HCT116 (cell line): Measurements from ENCODE around the gene ITGAE. TPM values are rescaled to one million over a fixed set of nuclear protein-coding genes. Genes with fewer than 3 reads are reported as not detected.

Experiments used
- ATAC-seq: fragments of 200-7000 bp; cut with Tn5 transposase; 2 replicates; pipeline ENCODE4 v1.9.1; 2020; ENCODE audit warnings: mild to moderate bottlenecking, moderate library complexity
- BruUV-seq: library from RNA; stranded (reverse); fragments of 400-500 nt; replicated peaks from 2 replicates; lab custom pipeline; 2021; lab: Mats Ljungman, UMichigan
- CTCF ChIA-PET: fragments of 300-600 bp; sonication (Branson Sonifier 250); formaldehyde crosslinking; loops from one replicate; lab custom pipeline; 2021; ENCODE audit warnings: antibody characterized with exemption; lab: Charles Lee
- POLR2A ChIA-PET: fragments of 300-600, 350-600 bp; sonication (Branson Sonifier 250); formaldehyde crosslinking; loops from one replicate; lab custom pipeline; 2021; ENCODE audit warnings: antibody characterized with exemption; lab: Charles Lee
- RAD21 ChIA-PET, 2 experiments: fragments of 300-600 bp; sonication (Branson Sonifier 250); formaldehyde crosslinking; loops; one replicate each; lab custom pipeline; 2023; ENCODE audit warnings: low total read pairs in 2 of 2; ENCODE audit not compliant: uncharacterized antibody in 2 of 2, unreplicated experiment in 2 of 2, low non-redundant PET in 1 of 2; lab: Charles Lee
- DNase-seq: peaks from one replicate; pipeline ENCODE4 v3.0.0-alpha.2; 2010; ENCODE audit warnings: low read depth, low spot score
- H2AFZ ChIP-seq: fragments of 200-600 bp; shearing (Covaris generic), sonication (generic); 2 replicates; pipeline ENCODE4 v1.6.1; 2017; ENCODE audit warnings: low read depth, mixed run types, mixed read lengths, antibody characterized with exemption, low read length; ENCODE audit not compliant: poor library complexity, severe bottlenecking
- H3K27ac ChIP-seq: 2 replicates; pipeline ENCODE4 v1.5.1; 2012; ENCODE audit warnings: low read depth, low read length
- H3K27me3 ChIP-seq: fragments of 200-600 bp; sonication (generic); 2 replicates; pipeline ENCODE4 v1.6.1; 2016; ENCODE audit warnings: mixed run types, low read length, mixed read lengths; ENCODE audit not compliant: insufficient read depth
- H3K36me3 ChIP-seq, 2 experiments: fragments of 200-500 bp in 1 of 2; fragments of 200-600 bp in 1 of 2; sonication (Bioruptor generic) in 1 of 2; sonication (generic) in 1 of 2; 2 replicates each; pipeline versions ENCODE4 v1.5.1 to v1.6.1; 2014 to 2016; ENCODE audit warnings: low read length in 2 of 2, inconsistent platforms in 1 of 2, mixed read lengths in 1 of 2, mixed run types in 1 of 2; ENCODE audit not compliant: insufficient read depth in 2 of 2, control insufficient read depth in 1 of 2
- H3K4me1 ChIP-seq, 2 experiments: fragments of 200-600 bp in 1 of 2; sonication (generic) in 1 of 2; 2 replicates each; pipeline versions ENCODE4 v1.5.1 to v1.6.1; 2012 to 2017; ENCODE audit warnings: low read length in 2 of 2, inconsistent platforms in 1 of 2, mild to moderate bottlenecking in 1 of 2, mixed read lengths in 1 of 2, mixed run types in 1 of 2, moderate library complexity in 1 of 2; ENCODE audit not compliant: insufficient read depth in 2 of 2, control insufficient read depth in 1 of 2
- H3K4me2 ChIP-seq: fragments of 200-600 bp; sonication (generic); 2 replicates; pipeline ENCODE4 v1.6.1; 2017; ENCODE audit warnings: mixed run types, low read length, mixed read lengths
- H3K4me3 ChIP-seq, 2 experiments: fragments of 200-600 bp in 1 of 2; sonication (generic) in 1 of 2; replicated peaks in 1 of 2; 2 replicates each; pipeline ENCODE4 v1.5.1; 2011 to 2016; ENCODE audit warnings: low read length in 2 of 2, control low read depth in 1 of 2, low read depth in 1 of 2, mild to moderate bottlenecking in 1 of 2, mixed read lengths in 1 of 2, mixed run types in 1 of 2
- H3K79me2 ChIP-seq: fragments of 200-600 bp; sonication (generic); 2 replicates; pipeline ENCODE4 v1.6.1; 2017; ENCODE audit warnings: mild to moderate bottlenecking, mixed run types, low read length, moderate library complexity, mixed read lengths; ENCODE audit not compliant: insufficient read depth
- H3K9ac ChIP-seq: fragments of 200-600 bp; sonication (generic); 2 replicates; pipeline ENCODE4 v1.6.1; 2016; ENCODE audit warnings: low read length, mixed read lengths
- H3K9me2 ChIP-seq: fragments of 200-600 bp; sonication (generic), shearing (Covaris generic); 2 replicates; pipeline ENCODE4 v1.6.1; 2017; ENCODE audit warnings: mixed run types, mild to moderate bottlenecking, moderate library complexity; ENCODE audit not compliant: insufficient read depth
- H3K9me3 ChIP-seq, 2 experiments: fragments of 200-500 bp in 1 of 2; fragments of 200-600 bp in 1 of 2; sonication (Bioruptor generic) in 1 of 2; sonication (generic) in 1 of 2; 2 replicates each; pipeline ENCODE4 v1.6.1; 2014 to 2017; ENCODE audit warnings: low read length in 2 of 2, mixed read lengths in 2 of 2, inconsistent platforms in 1 of 2, low read depth in 1 of 2, mild to moderate bottlenecking in 1 of 2, mixed run types in 1 of 2, moderate library complexity in 1 of 2; ENCODE audit not compliant: control insufficient read depth in 1 of 2, insufficient read depth in 1 of 2
- H4K20me1 ChIP-seq: fragments of 200-600 bp; sonication (generic), shearing (Covaris generic); 2 replicates; pipeline ENCODE4 v1.6.1; 2017; ENCODE audit warnings: mixed run types, mild to moderate bottlenecking, moderate library complexity; ENCODE audit not compliant: insufficient read depth
- CEBPB ChIP-seq: IDR thresholded peaks from 2 replicates; pipeline ENCODE4 v1.6.1; 2012; ENCODE audit warnings: low read depth
- CTCF ChIP-seq, 3 experiments: fragments of 200-600 bp in 1 of 3; sonication (generic) in 1 of 3; IDR thresholded peaks in 2 of 3; conservative IDR thresholded peaks in 1 of 3; 2 replicates each; pipeline ENCODE4 v1.5.1; 2012 to 2017; ENCODE audit warnings: low read depth in 2 of 3, low read length in 2 of 3, antibody characterized with exemption in 1 of 3, borderline replicate concordance in 1 of 3, control low read depth in 1 of 3, mild to moderate bottlenecking in 1 of 3, mixed read lengths in 1 of 3, mixed run types in 1 of 3, moderate library complexity in 1 of 3; ENCODE audit not compliant: insufficient read depth in 1 of 3
- RAD21 ChIP-seq: IDR thresholded peaks from 2 replicates; pipeline ENCODE4 v1.6.1; 2012; ENCODE audit warnings: low read depth, mild to moderate bottlenecking
- SRF ChIP-seq: IDR thresholded peaks from 2 replicates; pipeline ENCODE4 v1.6.1; 2012; ENCODE audit warnings: low read depth
- TCF7L2 ChIP-seq: IDR thresholded peaks from 2 replicates; pipeline ENCODE4 v1.7.0; 2011; ENCODE audit warnings: borderline replicate concordance, inconsistent platforms; ENCODE audit not compliant: insufficient read depth, insufficient read length; ENCODE audit errors: extremely low read depth
- ZBTB33 ChIP-seq: IDR thresholded peaks from 2 replicates; pipeline ENCODE4 v1.6.1; 2011; ENCODE audit warnings: mild to moderate bottlenecking, low read length, moderate library complexity; ENCODE audit not compliant: insufficient replicate concordance; ENCODE audit errors: extremely low read depth
- intact Hi-C: fragments of 100-400 bp; cut with micrococcal nuclease; formaldehyde crosslinking; loops from 2 replicates; pipeline ENCODE4 v1.10.0; 2022
- total RNA-seq: library from RNA; stranded (reverse); gene quantifications from one replicate; pipeline ENCODE4 v1.2.1, GENCODE V29; 2021; ENCODE audit not compliant: unreplicated experiment

ITGAE gene
- total RNA-seq, 1 experiment from 2014 or later = 19.9 TPM

GRCh38 chr17:3817851-3818605, 17.0 kb upstream of the ITGAE start:
- H3K36me3 ChIP-seq = peaks cover 35 to 43% of the 10 kb centered on the region in 2 experiments

DNA sequence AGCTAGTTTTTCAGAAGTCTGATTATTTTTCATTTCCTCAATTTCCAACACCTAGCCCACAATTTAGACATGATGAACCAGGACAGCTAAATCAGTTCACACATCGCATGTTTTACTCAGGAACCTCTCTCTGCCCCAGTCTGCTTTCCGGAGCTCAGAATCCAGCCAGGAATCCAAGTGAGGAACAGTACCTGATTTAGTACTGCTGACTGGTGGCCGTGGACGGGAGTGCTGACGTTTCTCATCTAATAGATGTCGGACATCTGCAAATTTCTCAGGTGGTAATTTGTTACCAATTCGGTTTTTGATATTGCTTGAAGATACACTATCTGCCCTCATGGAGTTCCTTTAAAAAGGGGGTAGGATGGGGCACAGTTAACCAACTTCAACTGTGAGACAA, 14.9 kb upstream of the ITGAE start:
- DNase-seq (no peak), ATAC-seq (no peak)
- H3K27ac ChIP-seq = no peak overlapping the region
- peaks cover 29 to 44% of the 10 kb centered on the region in 2 experiments for H3K36me3 ChIP-seq
- TF ChIP-seq TCF7L2 = no peak
- TF ChIP-seq CTCF (IDR thresholded peaks at IDR 0.05 in 2 of 3, conservative IDR thresholded peaks at IDR 0.05 in 1 of 3; ENCODE audit: borderline replicate concordance in 1 of 3, insufficient read depth in 1 of 3, low read depth in 2 of 3, low read length in 2 of 3) = peak in 2 of 3 experiments; percentile 11 to 34; a peak in 1 of 6 replicates
- no peak for TF ChIP-seq SRF
- TF ChIP-seq RAD21 = peak; percentile 22; the same call in 1 of the 2 replicates
- no peak overlapping the region for H3K9ac ChIP-seq
- ChIA-PET RAD21 (no interaction called here), CTCF (interaction anchor here (0.8 to 1.3 kb wide), 2 partner anchors 77 to 78 kb away, joined by 3 read pairs; no protein-coding TSS in a partner anchor), POLR2A (no interaction called here)
- H3K4me2 ChIP-seq = no peak overlapping the region
- H3K79me2 ChIP-seq = no peaks in the 10 kb centered on the region
- no peaks in the 10 kb centered on the region for H4K20me1 ChIP-seq
- H3K4me1 ChIP-seq = no peaks in the 10 kb centered on the region
- no TSS peak for BruUV-seq
- H3K27me3 ChIP-seq = no peaks in the 10 kb centered on the region
- H3K4me3 ChIP-seq = no peak overlapping the region
- H3K9me3 ChIP-seq = no peaks in the 10 kb centered on the region
- H3K9me2 ChIP-seq = no peaks in the 10 kb centered on the region
- intact Hi-C loops = no loop called here
- H2AFZ ChIP-seq = no peak overlapping the region

More at GRCh38 chr17:3817851-3818605, 17.0 kb upstream of the ITGAE start:
- no TSS peak for BruUV-seq
- Histone ChIP-seq H4K20me1 (no peaks in the 10 kb centered on the region), H3K4me2 (no peak overlapping the region), H3K4me3 (no peak overlapping the region), H3K4me1 (no peaks in the 10 kb centered on the region), H3K9ac (no peak overlapping the region), H2AFZ (no peak overlapping the region)
- intact Hi-C loops = no loop called here
- POLR2A ChIA-PET = no interaction called here
- no peak for ATAC-seq
- DNase-seq = no peak
- RAD21 ChIA-PET = no interaction called here
- TF ChIP-seq CEBPB (no peak), ZBTB33 (no peak)
- TF ChIP-seq, all 23 proteins: peak for 0
- H3K9me3 ChIP-seq = no peaks in the 10 kb centered on the region
- CTCF ChIA-PET = interaction anchor here (0.6 to 2.2 kb wide), 3 partner anchors 10 to 1613 kb away, joined by 4 to 9 read pairs (median 4); no protein-coding TSS in a partner anchor
- no peaks in the 10 kb centered on the region for H3K9me2 ChIP-seq
- H3K79me2 ChIP-seq = peaks cover 5% of the 10 kb centered on the region; the same call in 1 of the 2 replicates
- no peaks in the 10 kb centered on the region for H3K27me3 ChIP-seq
- H3K27ac ChIP-seq = no peak overlapping the region
